HG02610 (cell line): ENCODE results near the gene PMEPA1.

Source experiments
- ATAC-seq: cut with Tn5 transposase; IDR thresholded peaks from one replicate; pipeline ENCODE4 v1.9.1; 2021; ENCODE audit warnings: mild to moderate bottlenecking, moderate library complexity; ENCODE audit not compliant: unreplicated experiment

PMEPA1 gene

GRCh38 chr20:57663681-57664451, 45.9 kb downstream of the PMEPA1 start:
- ATAC-seq = no peak

DNA sequence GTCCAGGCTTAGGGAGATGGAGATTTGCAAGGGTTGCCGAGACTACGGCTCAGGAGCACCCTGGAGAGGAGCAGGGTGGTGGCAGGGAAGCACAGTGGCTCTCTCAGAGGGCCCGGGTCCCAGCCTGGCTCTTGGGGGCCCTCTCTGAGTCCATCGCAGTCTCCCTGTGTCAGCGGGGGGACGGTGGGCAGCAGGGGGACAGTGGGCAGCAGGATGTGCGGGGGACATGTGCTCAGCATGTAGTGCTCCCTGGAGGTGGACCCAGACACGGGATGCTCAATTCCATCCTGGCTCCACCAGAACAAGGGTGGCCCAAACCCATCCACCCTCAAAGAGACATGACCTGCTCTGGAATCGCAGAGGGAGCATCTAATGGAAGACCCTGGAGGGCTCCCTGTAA, 46.6 kb downstream of the PMEPA1 start:
- no peak for ATAC-seq

DNA sequence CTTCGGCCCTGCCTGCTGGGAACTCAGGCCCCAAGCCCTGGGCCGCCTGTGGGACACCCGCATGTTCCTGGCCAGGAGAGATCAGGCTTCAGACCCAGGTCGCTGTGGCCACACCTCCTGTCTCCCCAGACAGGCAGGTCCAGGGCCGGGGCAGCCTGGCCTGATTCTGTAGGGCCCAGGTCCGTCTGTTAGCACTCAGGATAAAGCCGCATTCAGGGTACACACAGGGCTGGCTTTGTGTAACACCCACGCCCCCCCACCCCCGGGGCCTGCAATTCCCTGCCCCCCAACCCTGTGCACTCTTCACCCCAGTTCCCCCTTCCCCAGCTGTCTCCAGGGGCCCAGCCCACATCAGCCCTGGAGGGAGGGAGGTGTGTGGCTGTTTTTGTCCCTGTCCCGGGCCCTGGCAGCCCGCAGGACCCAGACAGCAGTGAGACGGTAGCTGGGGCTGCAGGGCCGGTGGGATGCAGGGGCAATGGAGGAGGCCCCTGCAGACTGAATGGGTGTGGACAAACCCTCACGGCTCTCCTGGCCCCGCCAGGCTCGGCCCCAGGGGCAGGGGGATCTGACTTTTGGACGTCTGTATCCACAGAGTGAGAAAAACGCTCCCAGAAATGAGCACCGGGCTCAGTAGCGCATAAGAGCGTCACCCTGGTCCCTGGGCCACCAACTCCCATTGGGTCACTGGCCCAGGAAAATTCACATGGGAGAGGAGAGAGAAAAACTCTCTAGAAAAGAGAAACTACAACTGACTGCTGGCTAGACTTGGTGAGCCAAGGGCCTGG, 47.2 kb downstream of the PMEPA1 start:
- no peak for ATAC-seq

DNA sequence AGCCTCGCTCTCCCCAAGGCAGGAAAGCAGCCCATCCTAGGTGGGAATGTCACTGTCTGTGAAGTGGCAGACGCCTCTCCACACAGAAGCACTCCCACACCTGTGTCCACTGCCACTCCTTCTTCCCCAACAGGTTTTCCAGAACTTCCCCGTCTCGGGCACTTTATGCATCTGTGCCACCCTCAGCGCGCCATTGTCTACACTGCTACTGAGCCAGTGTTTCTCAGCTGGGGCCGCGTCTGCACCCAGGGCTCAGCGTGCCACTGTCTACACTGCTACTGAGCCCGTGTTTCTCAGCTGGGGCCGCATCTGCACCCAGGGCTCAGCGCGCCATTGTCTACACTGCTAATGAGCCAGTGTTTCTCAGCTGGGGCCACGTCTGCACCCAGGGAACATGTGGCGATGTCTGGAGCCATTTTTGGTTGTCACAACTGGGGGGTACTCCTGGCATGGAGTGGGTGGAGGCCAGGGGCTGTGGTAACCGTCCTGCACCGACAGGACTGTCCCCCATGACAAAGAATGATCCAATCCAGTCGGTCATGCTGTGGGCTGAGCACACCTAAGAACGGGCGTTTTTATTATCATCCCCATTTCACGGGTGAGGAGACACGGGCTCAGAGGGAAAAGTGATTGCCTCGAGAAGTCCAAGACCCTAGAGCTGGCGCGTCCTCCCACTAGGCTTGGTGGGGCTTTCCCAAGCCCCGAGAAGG, 47.9 kb downstream of the PMEPA1 start:
- no peak for ATAC-seq

DNA sequence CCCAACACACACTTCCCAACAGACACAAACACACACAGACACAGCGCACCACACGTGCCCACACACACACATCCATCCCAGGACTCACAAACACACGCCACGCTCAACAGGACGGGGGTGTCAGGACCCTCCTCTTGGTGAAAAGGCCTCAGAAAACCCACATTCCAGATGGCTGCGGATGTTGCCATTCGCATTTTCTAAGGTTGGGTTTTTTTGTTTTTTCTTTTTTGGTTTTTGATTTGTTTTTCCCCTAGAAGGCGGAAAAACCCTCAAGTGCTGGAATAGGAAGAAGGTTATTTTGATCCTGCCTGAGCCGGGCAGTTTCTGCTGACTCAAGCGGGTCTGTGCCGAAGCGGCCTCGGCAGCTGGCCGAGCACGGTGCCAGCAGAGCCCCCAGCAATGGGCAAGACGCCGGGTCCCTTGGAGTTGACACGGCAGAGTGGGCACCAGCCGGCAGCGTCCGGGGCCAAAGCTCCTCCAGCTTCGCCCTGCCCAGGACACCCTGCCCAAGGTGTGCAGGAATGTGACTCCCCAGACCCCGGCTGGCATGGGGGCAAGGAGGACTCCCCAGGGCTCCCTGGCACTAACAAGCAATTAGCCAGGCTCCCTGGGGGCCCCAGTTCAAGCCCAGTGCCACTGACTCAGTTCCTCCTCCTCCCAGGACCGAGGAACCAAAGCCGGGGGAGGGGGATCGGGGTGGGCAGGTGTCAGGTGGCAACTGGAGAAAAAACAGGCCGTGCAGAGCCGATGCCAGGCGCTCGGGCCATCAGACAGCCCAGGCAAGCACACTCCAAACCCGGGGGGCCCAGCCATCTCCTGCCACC, 48.7 kb downstream of the PMEPA1 start:
- no peak for ATAC-seq

- ATAC-seq = no peak
Observed at GRCh38 chr20:57660181-57660921, 49.5 kb downstream of the PMEPA1 start.

- ATAC-seq = no peak
Observed at GRCh38 chr20:57659517-57660180, 50.2 kb downstream of the PMEPA1 start.

- ATAC-seq = no peak
Observed at GRCh38 chr20:57658833-57659516, 50.8 kb downstream of the PMEPA1 start.

- no peak for ATAC-seq
Observed at GRCh38 chr20:57658447-57658832, 51.4 kb downstream of the PMEPA1 start.

GRCh38 chr20:57657535-57658446, 52.0 kb downstream of the PMEPA1 start:
- ATAC-seq = no peak

GRCh38 chr20:57656821-57657534, 52.8 kb downstream of the PMEPA1 start:
- ATAC-seq = no peak

GRCh38 chr20:57656252-57656820, 53.5 kb downstream of the PMEPA1 start:
- no peak for ATAC-seq

GRCh38 chr20:57655809-57656155, 54.0 kb downstream of the PMEPA1 start:
- no peak for ATAC-seq

DNA sequence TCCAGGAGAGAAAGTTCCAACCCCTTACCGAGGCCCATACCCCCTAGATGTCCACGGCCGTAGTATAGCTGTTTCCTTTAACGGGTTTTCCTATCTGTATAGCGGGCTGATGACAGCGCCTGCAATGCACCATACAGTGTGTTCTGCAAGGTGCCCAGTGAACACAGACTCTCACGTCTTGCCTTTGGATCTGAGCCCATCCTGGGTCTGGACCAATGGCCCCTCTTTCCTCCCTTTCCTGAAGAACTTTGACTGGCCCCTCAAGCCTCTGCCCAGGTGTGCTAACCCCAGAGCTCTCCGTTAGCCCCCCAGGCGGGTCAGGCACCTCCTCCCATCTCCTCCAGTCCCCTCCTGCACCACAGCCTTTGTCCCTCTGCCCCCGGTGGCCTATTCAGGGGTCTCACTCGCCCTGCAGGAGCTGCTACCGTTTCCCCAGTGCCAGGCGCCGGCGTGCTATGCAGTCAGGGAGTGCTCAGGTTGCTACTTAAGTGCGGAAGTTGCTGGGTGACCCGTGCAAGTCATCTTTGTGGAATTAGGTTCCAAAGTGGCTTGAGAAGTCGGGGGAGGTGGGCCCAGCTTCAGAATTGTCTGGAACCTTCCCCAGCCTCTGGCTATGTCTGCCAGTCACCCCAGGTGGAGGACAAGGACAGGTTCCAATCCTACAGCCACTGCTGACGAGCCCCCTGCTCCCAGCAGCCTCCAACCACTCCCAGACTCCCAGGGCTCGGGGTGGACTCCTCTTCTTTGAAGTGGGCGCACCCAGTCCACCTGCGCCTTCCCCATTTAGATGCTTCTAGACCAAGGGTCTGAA, 54.6 kb downstream of the PMEPA1 start:
- no peak for ATAC-seq

GRCh38 chr20:57654363-57654997, 55.3 kb downstream of the PMEPA1 start:
- ATAC-seq = peak; percentile 59

GRCh38 chr20:57653910-57654309, 55.9 kb downstream of the PMEPA1 start:
- no peak for ATAC-seq
